PC-3 (cell line): Measurements from ENCODE around the gene TTLL9.

Experiments used
- CTCF ChIP-seq: fragments of 300-600 bp; sonication (generic); conservative IDR thresholded peaks from 2 replicates; pipeline ENCODE4 v1.5.1; 2017; ENCODE audit warnings: antibody characterized with exemption, low read depth, mild to moderate bottlenecking, low read length
- EZH2phosphoT487 ChIP-seq: fragments of 300-600 bp; sonication (generic); IDR thresholded peaks from 2 replicates; pipeline ENCODE4 v1.6.1; 2018; ENCODE audit warnings: mild to moderate bottlenecking, antibody characterized with exemption, low read length, borderline replicate concordance

GRCh38 chr20:31836853-31837608 is 33.4 kb upstream of the TTLL9 start:
- TF ChIP-seq CTCF (no peak), EZH2phosphoT487 (no peak)
